Skeletal muscle satellite cell (primary cell): ENCODE measurements around the gene FKRP. TPM values are rescaled to one million over a fixed set of nuclear protein-coding genes. Genes with fewer than 3 reads are reported as not detected.
"Not testable (repeated sequence)": the region's sequence is repeated elsewhere in the genome, so short reads cannot be mapped to it uniquely, and the experiment has no call there.

Source experiments
- H3K27me3 ChIP-seq: 2 replicates; pipeline ENCODE4 v1.7.0; 2013; ENCODE audit warnings: low read length; ENCODE audit not compliant: control insufficient read depth, insufficient read depth
- H3K36me3 ChIP-seq: 2 replicates; pipeline ENCODE4 v1.7.0; 2013; ENCODE audit warnings: mild to moderate bottlenecking, control low read depth, low read length; ENCODE audit not compliant: insufficient read depth
- H3K4me1 ChIP-seq: 2 replicates; pipeline ENCODE4 v1.7.0; 2013; ENCODE audit warnings: low read length; ENCODE audit not compliant: control insufficient read depth, insufficient read depth
- H3K4me2 ChIP-seq: 2 replicates; pipeline ENCODE4 v1.7.0; 2013; ENCODE audit warnings: mild to moderate bottlenecking, low read length
- H3K4me3 ChIP-seq: 2 replicates; pipeline ENCODE4 v1.7.0; 2013; ENCODE audit warnings: low read length
- H3K9ac ChIP-seq: 2 replicates; pipeline ENCODE4 v1.7.0; 2013; ENCODE audit warnings: mild to moderate bottlenecking, low read depth, low read length, moderate library complexity
- H3K9me3 ChIP-seq: replicated peaks from 2 replicates; pipeline ENCODE4 v1.7.0; 2013; ENCODE audit warnings: mild to moderate bottlenecking, control low read depth, low read length
- small RNA-seq: library from RNA; depleted of rRNA; stranded (forward); fragments of <200 nt; gene quantifications from one replicate; pipeline ENCODE3, GENCODE V24; 2012

Gene FKRP

DNA sequence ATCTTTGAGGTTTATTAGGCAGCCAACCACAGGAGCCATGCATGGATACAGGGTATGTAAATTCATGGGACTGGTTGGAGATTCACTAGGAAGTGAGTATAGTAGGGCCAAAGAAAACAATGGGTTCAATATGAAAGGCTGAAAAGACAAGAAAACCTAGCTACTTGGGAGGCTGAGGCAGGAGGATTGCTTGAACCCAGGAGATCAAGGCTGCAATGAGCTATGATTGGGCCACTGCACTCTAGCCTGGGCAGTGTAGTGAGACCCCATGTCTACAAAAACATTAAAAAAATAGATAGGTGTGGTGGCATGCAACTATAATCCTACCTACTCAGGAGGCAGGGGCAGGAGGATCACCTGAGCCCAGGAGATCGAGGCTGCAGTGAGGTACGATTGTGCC is 52.9 kb downstream of the FKRP start:
- H3K4me1 ChIP-seq = peaks cover 10% of the 10 kb centered on the region

DNA sequence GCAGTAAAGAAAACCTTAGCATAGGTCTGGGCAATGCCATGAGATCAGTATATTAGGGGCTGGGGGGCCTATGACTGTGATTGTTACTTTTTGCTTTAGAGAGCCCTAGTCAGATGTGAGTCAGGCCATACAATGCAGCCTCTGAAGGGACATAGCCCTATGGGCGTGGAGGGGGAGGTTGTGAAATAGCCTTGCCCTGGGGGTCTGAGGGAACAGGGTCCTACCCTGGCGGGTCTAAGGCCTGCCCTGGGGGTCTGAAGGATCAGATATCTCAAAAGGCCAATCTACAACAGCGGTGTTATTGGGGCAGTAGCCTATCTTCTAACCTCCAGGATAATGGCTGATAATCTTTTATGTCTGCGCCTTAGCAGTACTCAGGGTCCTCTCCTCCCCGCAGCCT is 56.3 kb downstream of the FKRP start:
- Histone ChIP-seq H3K9ac (no peak overlapping the region), H3K9me3 (no peaks in the 10 kb centered on the region), H3K27me3 (no peaks in the 10 kb centered on the region), H3K36me3 (no peaks in the 10 kb centered on the region), H3K4me3 (no peak overlapping the region), H3K4me2 (no peak overlapping the region), H3K4me1 (no peaks in the 10 kb centered on the region)

More for the DNA sequence above, 52.9 kb downstream of the FKRP start:
- H3K4me3 ChIP-seq = no peak overlapping the region
- H3K4me2 ChIP-seq = no peak overlapping the region
- H3K27me3 ChIP-seq = no peaks in the 10 kb centered on the region
- no peaks in the 10 kb centered on the region for H3K36me3 ChIP-seq
- no peak overlapping the region for H3K9ac ChIP-seq
- H3K9me3 ChIP-seq = no peaks in the 10 kb centered on the region

DNA sequence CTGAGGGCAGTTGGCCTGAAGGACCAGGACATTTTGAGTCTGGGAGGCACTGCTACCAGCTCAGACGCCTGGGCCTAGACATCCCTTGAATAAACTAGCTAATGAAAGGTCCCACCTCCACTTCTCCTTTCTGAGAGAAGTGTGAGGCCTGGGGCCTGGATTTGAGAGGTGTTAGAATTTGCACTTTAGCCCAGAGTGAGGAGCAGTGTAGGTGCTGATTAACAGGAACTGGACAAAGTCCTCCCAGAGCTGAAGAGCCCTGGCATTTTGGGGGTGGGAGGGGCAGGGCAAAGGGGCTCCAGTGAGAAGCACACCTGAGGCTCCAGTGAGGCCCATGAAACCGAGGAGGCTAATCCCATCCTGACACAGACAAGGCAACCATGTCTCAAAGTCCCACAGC is 57.7 kb downstream of the FKRP start:
- H3K4me1 ChIP-seq = no peaks in the 10 kb centered on the region
- H3K36me3 ChIP-seq = no peaks in the 10 kb centered on the region
- no peak overlapping the region for H3K4me2 ChIP-seq
- no peak overlapping the region for H3K4me3 ChIP-seq
- H3K27me3 ChIP-seq = no peaks in the 10 kb centered on the region
- no peak overlapping the region for H3K9ac ChIP-seq
- H3K9me3 ChIP-seq = no peaks in the 10 kb centered on the region

DNA sequence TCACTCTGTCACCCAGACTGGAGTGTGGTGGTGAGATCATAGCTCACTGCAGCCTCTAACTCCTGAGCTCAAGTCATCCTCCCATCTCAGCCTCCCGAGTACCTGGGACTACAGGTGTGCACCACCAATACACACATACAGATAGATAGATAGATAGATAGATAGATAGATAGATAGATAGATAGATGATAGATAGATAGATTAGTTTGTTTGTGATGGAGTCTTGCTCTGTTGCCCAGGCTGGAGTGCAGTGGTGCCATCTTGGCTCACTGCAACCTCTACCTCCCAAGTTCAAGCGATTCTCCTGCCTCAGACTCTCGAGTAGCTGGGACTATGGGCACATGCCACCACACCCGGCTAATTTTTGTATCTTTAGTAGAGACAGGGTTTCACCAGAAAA is 58.6 kb downstream of the FKRP start:
- not testable (repeated sequence) for H3K4me3 ChIP-seq, H3K4me1 ChIP-seq, H3K9ac ChIP-seq, H3K27me3 ChIP-seq, H3K4me2 ChIP-seq, H3K36me3 ChIP-seq, H3K9me3 ChIP-seq

DNA sequence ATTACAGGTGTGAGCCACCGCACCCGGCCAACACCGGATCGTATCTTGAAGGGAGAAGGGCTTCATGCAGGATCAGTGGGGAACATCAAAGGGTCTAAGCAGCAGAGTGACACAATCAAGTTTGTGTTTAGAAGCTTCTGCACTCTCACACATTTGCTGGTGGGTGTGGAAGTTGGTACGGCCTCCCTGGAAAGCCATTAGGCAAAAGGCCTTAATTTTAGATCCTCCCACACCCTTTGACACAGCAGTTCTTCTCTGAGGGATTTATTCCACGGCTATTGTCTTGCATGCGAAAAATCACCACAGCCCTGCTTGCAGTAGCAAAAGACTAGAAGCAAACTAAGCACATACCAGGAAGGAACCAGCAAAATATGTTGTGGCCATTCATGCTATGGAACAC is 60.8 kb downstream of the FKRP start:
- Histone ChIP-seq H3K27me3 (no peaks in the 10 kb centered on the region), H3K4me1 (no peaks in the 10 kb centered on the region), H3K36me3 (no peaks in the 10 kb centered on the region), H3K4me2 (no peak overlapping the region), H3K9ac (no peak overlapping the region), H3K9me3 (no peaks in the 10 kb centered on the region), H3K4me3 (no peak overlapping the region)

Small RNA genes lying within 50 kb of the gene (small RNA-seq; reads per million reads assigned to genes)
- gene MIR320E (not detected), gene RF00019 (not detected)
